ENCODE data around the gene LUC7L. TPM values are rescaled to one million over a fixed set of nuclear protein-coding genes. Genes with fewer than 3 reads are reported as not detected.

Gene LUC7L
- total RNA-seq, 1 experiment from 2014 or later, result 137 TPM

GRCh38 chr16:261031-261691 is 31.9 kb upstream of the LUC7L start:
- no peak overlapping the region for H2BK5ac ChIP-seq (ENCODE audit: insufficient read length, low read length)
- no peaks in the 10 kb centered on the region for H3K9me3 ChIP-seq (ENCODE audit: control insufficient read depth, low read depth, low read length)
- no peak overlapping the region for H3K4me3 Mint-ChIP-seq
- no peaks in the 10 kb centered on the region for H4K20me1 ChIP-seq (ENCODE audit: control insufficient read depth, insufficient read depth, insufficient read length)
- H2BK15ac ChIP-seq (ENCODE audit: low read depth, low read length), result no peak overlapping the region
- H2BK120ac ChIP-seq (ENCODE audit: low read depth, low read length, poor library complexity, severe bottlenecking), result no peak overlapping the region
- H3K18ac ChIP-seq (ENCODE audit: insufficient read length, low read depth, low read length), result no peak overlapping the region
- H3K27ac Mint-ChIP-seq, result peak overlapping the region in 1 of 3 experiments; percentile 44; a peak in 1 of 7 replicates
- no peaks in the 10 kb centered on the region for H3K23me2 ChIP-seq (ENCODE audit: insufficient read length, low read depth, low read length, poor library complexity, severe bottlenecking)
- no peak overlapping the region for H2BK12ac ChIP-seq (ENCODE audit: insufficient read length, low read depth, low read length)
- H3K36me3 Mint-ChIP-seq (ENCODE audit: insufficient read depth in 1 of 3, low read depth in 3 of 3), result peaks cover 12 to 53% (median 27%) of the 10 kb centered on the region in 3 experiments; a peak in 6 of 7 replicates
- no peak overlapping the region for H2BK20ac ChIP-seq (ENCODE audit: low read depth, low read length, poor library complexity, severe bottlenecking)
- no peaks in the 10 kb centered on the region for H3K79me2 ChIP-seq (ENCODE audit: insufficient read depth, low read length)
- H3K27me3 Mint-ChIP-seq (ENCODE audit: low read depth), result no peaks in the 10 kb centered on the region
- no peak for DNase-seq
- no peak overlapping the region for H3K9ac ChIP-seq (ENCODE audit: extremely low read depth, insufficient read length, low read length)
- H3K14ac ChIP-seq (ENCODE audit: insufficient read depth, low read length), result no peak overlapping the region
- H3K23ac ChIP-seq (ENCODE audit: insufficient read length, low read depth, low read length), result no peak overlapping the region
- H2AK5ac ChIP-seq (ENCODE audit: insufficient read length, low read length), result no peak overlapping the region
- H3K4me1 Mint-ChIP-seq, result no peaks in the 10 kb centered on the region; a peak in 1 of 4 replicates
- H3K56ac ChIP-seq (ENCODE audit: insufficient read length, low read depth, low read length), result no peak overlapping the region
- H4K8ac ChIP-seq (replicated peaks; ENCODE audit: insufficient read length, low read depth, low read length), result no peak overlapping the region
- H3K27ac ChIP-seq (ENCODE audit: insufficient read length, low read depth, low read length), result no peak overlapping the region
- no peak overlapping the region for H4K5ac ChIP-seq (ENCODE audit: insufficient read length, low read depth, low read length)
- no peak overlapping the region for H3K4ac ChIP-seq (ENCODE audit: low read depth, low read length)
- no peaks in the 10 kb centered on the region for H3K9me3 Mint-ChIP-seq
- no peaks in the 10 kb centered on the region for H3K27me3 ChIP-seq (ENCODE audit: insufficient read depth, low read length)
- WGBS (ENCODE audit: extremely low coverage, insufficient read length, low lambda C conversion rate), result no CpG with 5 or more reads among the region's 28 CpGs
- no peaks in the 10 kb centered on the region for H3K79me1 ChIP-seq (ENCODE audit: insufficient read depth, low read depth, low read length, poor library complexity, severe bottlenecking)
- H3K4me2 ChIP-seq (ENCODE audit: insufficient read depth, insufficient read length, low read length), result no peak overlapping the region
- no peak overlapping the region for H4K91ac ChIP-seq (ENCODE audit: insufficient read length, low read depth, low read length)
- no peak overlapping the region for H3T11ph ChIP-seq (ENCODE audit: low read length)
- no peak overlapping the region for H2AFZ ChIP-seq (ENCODE audit: low read length)
- no peaks in the 10 kb centered on the region for H3K4me1 ChIP-seq (ENCODE audit: insufficient read depth, low read length)
- TF ChIP-seq CTCF (conservative IDR thresholded peaks at IDR 0.05), result no peak
